PC-9 (cell line): ENCODE results near the gene MYH6.

Source experiments
- CTCF ChIP-seq: fragments of 200-600 bp; sonication (generic); conservative IDR thresholded peaks from 2 replicates; pipeline ENCODE4 v1.6.1; 2017; ENCODE audit warnings: mixed run types, antibody characterized with exemption, mild to moderate bottlenecking, moderate library complexity
- EZH2 ChIP-seq: fragments of 200-600 bp; sonication (generic); IDR thresholded peaks from 2 replicates; pipeline ENCODE4 v1.8.0; 2017; ENCODE audit warnings: antibody characterized with exemption, low read depth

GRCh38 chr14:23339506-23340268 is 68.4 kb downstream of the MYH6 start:
- TF ChIP-seq CTCF (no peak), EZH2 (no peak)
